Measurements from ENCODE around the gene CALR. TPM values are rescaled to one million over a fixed set of nuclear protein-coding genes. Genes with fewer than 3 reads are reported as not detected.
"Not testable (repeated sequence)": the region's sequence is repeated elsewhere in the genome, so short reads cannot be mapped to it uniquely, and the experiment has no call there.

The CALR gene
- total and polyA plus RNA-seq, 2 donors (not counting 1 experiment from before 2014, with no cell fraction given), result 1,447 to 2,757 TPM

DNA sequence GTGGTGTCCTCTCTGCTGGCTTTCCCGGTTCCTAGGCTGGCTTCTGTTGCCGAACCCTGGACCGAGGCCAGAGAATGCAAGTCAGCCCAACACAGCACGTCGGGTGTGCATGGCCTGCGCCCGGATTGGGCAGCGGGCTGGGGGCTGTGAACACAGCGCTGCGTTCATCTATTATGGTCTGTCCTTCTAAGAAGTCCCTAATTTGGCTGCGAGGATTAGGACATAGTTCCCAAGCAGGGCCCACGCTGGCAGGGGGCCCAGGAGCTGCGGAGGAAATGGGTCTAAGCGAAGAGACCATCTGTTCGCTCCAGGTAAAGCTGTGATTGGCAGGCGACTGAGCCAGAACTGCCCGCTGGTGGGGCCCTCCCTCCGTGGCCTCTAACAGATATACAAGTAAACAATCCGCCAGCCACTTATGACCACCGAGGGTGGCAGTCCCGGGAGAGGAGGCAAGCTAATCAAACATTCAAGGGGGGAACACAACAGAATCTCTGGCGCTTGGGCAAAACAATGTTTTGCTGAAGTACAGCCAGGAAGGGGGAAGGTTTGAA lies 25.3 kb upstream of the CALR start:
- H2AFZ ChIP-seq (ENCODE audit: low read length), result peak overlapping the region; percentile 33
- no peaks in the 10 kb centered on the region for H3K27me3 ChIP-seq (ENCODE audit: control insufficient read depth, insufficient read depth, low read length)
- H3K79me2 ChIP-seq (ENCODE audit: control insufficient read depth, insufficient read depth, low read length), result no peaks in the 10 kb centered on the region
- no peak overlapping the region for H3K9ac ChIP-seq (ENCODE audit: insufficient read depth, low read length)
- H3K4me1 ChIP-seq (ENCODE audit: control insufficient read depth, extremely low read depth, insufficient read depth, low read length), result peaks cover 5% of the 10 kb centered on the region
- no peak overlapping the region for H3K27ac ChIP-seq (ENCODE audit: insufficient read depth, low read length)
- no peak for TF ChIP-seq EZH2 (IDR thresholded peaks at IDR 0.05; ENCODE audit: low read length, missing control alignments)
- TF ChIP-seq, protein P1, sequence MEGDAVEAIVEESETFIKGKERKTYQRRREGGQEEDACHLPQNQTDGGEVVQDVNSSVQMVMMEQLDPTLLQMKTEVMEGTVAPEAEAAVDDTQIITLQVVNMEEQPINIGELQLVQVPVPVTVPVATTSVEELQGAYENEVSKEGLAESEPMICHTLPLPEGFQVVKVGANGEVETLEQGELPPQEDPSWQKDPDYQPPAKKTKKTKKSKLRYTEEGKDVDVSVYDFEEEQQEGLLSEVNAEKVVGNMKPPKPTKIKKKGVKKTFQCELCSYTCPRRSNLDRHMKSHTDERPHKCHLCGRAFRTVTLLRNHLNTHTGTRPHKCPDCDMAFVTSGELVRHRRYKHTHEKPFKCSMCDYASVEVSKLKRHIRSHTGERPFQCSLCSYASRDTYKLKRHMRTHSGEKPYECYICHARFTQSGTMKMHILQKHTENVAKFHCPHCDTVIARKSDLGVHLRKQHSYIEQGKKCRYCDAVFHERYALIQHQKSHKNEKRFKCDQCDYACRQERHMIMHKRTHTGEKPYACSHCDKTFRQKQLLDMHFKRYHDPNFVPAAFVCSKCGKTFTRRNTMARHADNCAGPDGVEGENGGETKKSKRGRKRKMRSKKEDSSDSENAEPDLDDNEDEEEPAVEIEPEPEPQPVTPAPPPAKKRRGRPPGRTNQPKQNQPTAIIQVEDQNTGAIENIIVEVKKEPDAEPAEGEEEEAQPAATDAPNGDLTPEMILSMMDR (conservative IDR thresholded peaks at IDR 0.05 in 1 of 2, IDR thresholded peaks at IDR 0.05 in 1 of 2; ENCODE audit: low read depth in 1 of 2, low read length in 2 of 2), result no peak
- H3K4me3 ChIP-seq (replicated peaks in 1 of 4; ENCODE audit: control extremely low read depth in 1 of 4, insufficient read depth in 1 of 4, low read depth in 3 of 4, low read length in 4 of 4), result no peak overlapping the region
- no peaks in the 10 kb centered on the region for H3K9me3 ChIP-seq (ENCODE audit: control insufficient read depth, insufficient read depth, low read depth, low read length)
- peak overlapping the region; percentile 27 for H3K4me2 ChIP-seq (ENCODE audit: extremely low read depth, insufficient read depth, low read length)
- no peaks in the 10 kb centered on the region for H4K20me1 ChIP-seq (ENCODE audit: control insufficient read depth, extremely low read depth, insufficient read depth, low read length)
- DNase-seq (ENCODE audit: low read depth in 2 of 2), result peak; percentile 59 to 80
- H3K36me3 ChIP-seq (ENCODE audit: control insufficient read depth, insufficient read depth, low read length), result no peaks in the 10 kb centered on the region

DNA sequence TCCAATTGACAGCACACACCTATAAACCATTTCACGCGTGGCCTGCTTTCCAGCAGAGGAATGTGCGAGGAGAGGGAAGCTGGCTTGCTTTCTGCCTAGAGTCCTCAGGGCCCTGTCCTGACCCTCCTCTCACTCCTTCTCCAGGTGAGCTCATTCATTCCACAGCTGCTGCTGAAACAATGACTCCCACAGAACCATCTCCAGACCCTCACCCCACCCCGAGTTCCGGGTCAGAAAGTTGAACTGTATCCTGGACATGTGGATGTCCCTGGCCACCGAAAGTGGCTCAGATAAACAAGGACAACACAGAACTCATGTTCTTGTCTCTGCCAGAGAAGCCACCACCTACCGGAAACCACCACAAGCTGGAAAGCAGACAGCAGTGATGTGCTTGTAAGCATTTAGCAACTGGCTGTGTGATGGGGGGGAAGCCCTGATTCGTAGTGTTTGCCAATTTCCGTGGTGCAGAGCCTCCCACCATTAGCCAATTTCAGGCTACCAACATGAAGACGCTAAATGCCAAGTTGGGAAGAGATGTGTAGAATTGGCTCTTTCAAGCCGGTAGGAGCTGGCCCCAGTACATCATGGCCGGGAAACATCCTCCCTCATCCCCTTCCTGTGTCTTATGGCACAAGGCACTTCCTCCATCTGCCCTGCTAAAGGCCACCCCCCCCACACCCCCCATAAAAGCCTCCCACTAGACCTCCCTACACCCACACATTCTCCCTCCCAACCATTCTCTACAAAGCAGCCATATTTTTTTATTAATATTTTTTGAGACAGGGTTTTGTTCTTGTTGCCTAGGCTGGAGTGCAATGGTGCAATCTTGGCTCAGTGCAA lies 24.3 kb upstream of the CALR start:
- H3K4me1 ChIP-seq (ENCODE audit: control insufficient read depth, extremely low read depth, insufficient read depth, low read length), result peaks cover 8% of the 10 kb centered on the region
- no peak overlapping the region for H3K4me3 ChIP-seq (replicated peaks in 1 of 4; ENCODE audit: control extremely low read depth in 1 of 4, insufficient read depth in 1 of 4, low read depth in 3 of 4, low read length in 4 of 4)
- DNase-seq (ENCODE audit: low read depth in 2 of 2), result peak; percentile 37 to 43
- no peaks in the 10 kb centered on the region for H3K27me3 ChIP-seq (ENCODE audit: control insufficient read depth, insufficient read depth, low read length)
- TF ChIP-seq, protein P1 (conservative IDR thresholded peaks at IDR 0.05 in 1 of 2, IDR thresholded peaks at IDR 0.05 in 1 of 2; ENCODE audit: low read depth in 1 of 2, low read length in 2 of 2), result no peak
- no peak for TF ChIP-seq EZH2 (IDR thresholded peaks at IDR 0.05; ENCODE audit: low read length, missing control alignments)
- no peaks in the 10 kb centered on the region for H3K9me3 ChIP-seq (ENCODE audit: control insufficient read depth, insufficient read depth, low read depth, low read length)
- no peaks in the 10 kb centered on the region for H4K20me1 ChIP-seq (ENCODE audit: control insufficient read depth, extremely low read depth, insufficient read depth, low read length)
- H3K4me2 ChIP-seq (ENCODE audit: extremely low read depth, insufficient read depth, low read length), result no peak overlapping the region
- no peak overlapping the region for H3K27ac ChIP-seq (ENCODE audit: insufficient read depth, low read length)
- no peaks in the 10 kb centered on the region for H3K36me3 ChIP-seq (ENCODE audit: control insufficient read depth, insufficient read depth, low read length)
- H3K9ac ChIP-seq (ENCODE audit: insufficient read depth, low read length), result no peak overlapping the region
- peak overlapping the region; percentile 2 for H2AFZ ChIP-seq (ENCODE audit: low read length)
- H3K79me2 ChIP-seq (ENCODE audit: control insufficient read depth, insufficient read depth, low read length), result no peaks in the 10 kb centered on the region

DNA sequence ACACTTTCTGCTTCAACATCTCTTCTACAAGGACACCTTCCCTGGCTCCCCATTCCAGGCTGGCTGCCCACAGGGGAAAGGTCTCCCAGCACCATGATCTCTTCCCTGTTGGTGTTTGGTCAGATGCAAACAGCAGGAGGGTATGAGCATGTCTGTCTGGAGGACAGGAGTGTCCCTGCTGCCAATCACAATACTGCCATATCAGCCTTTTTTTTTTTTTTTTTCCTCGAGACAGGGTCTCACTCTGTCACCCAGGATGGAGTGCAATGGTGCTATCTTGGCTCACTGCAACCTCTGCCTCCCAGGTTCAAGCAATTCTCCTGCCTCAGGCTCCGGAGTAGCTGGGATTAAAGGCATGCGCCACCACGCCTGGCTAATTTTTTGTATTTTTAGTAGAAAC lies 22.5 kb upstream of the CALR start:
- H3K9me3 ChIP-seq (ENCODE audit: control insufficient read depth, insufficient read depth, low read depth, low read length); DNase-seq (ENCODE audit: low read depth in 2 of 2); H3K9ac ChIP-seq (ENCODE audit: insufficient read depth, low read length); H3K4me3 ChIP-seq (replicated peaks in 1 of 4; ENCODE audit: control extremely low read depth in 1 of 4, insufficient read depth in 1 of 4, low read depth in 3 of 4, low read length in 4 of 4); H3K79me2 ChIP-seq (ENCODE audit: control insufficient read depth, insufficient read depth, low read length); H3K27ac ChIP-seq (ENCODE audit: insufficient read depth, low read length); H2AFZ ChIP-seq (ENCODE audit: low read length); H3K27me3 ChIP-seq (ENCODE audit: control insufficient read depth, insufficient read depth, low read length); H4K20me1 ChIP-seq (ENCODE audit: control insufficient read depth, extremely low read depth, insufficient read depth, low read length); H3K4me2 ChIP-seq (ENCODE audit: extremely low read depth, insufficient read depth, low read length); H3K36me3 ChIP-seq (ENCODE audit: control insufficient read depth, insufficient read depth, low read length); H3K4me1 ChIP-seq (ENCODE audit: control insufficient read depth, extremely low read depth, insufficient read depth, low read length): not testable (repeated sequence)

Measured in fibroblast of lung (primary cell).